Trophoblast cell (in vitro differentiated cells and primary cell): Measurements from ENCODE around the gene ITGA4.

Experiments
- DNase-seq, 2 donors: peaks; one replicate each; pipeline ENCODE4 v3.0.0-alpha.2; 2016
- H2AFZ ChIP-seq: 2 replicates; pipeline ENCODE4 v1.6.1; 2013; ENCODE audit warnings: low read length, moderate library complexity, mild to moderate bottlenecking; ENCODE audit not compliant: insufficient read depth, poor library complexity
- H2AK5ac ChIP-seq: 2 replicates; pipeline ENCODE4 v1.6.1; 2013; ENCODE audit warnings: mild to moderate bottlenecking, low read length
- H2BK120ac ChIP-seq: 2 replicates; pipeline ENCODE4 v1.6.1; 2013; ENCODE audit warnings: low read length, mild to moderate bottlenecking, moderate library complexity; ENCODE audit not compliant: insufficient read depth, poor library complexity
- H2BK12ac ChIP-seq: 2 replicates; pipeline ENCODE4 v1.6.1; 2013; ENCODE audit warnings: mild to moderate bottlenecking, low read length, moderate library complexity
- H2BK5ac ChIP-seq: 2 replicates; pipeline ENCODE4 v1.6.1; 2013; ENCODE audit warnings: low read length, low read depth, moderate library complexity, mild to moderate bottlenecking; ENCODE audit not compliant: poor library complexity
- H3K14ac ChIP-seq: 2 replicates; pipeline ENCODE4 v1.6.1; 2013; ENCODE audit warnings: mild to moderate bottlenecking, low read length
- H3K18ac ChIP-seq: 2 replicates; pipeline ENCODE4 v1.6.1; 2013; ENCODE audit warnings: mild to moderate bottlenecking, low read length
- H3K23ac ChIP-seq: 2 replicates; pipeline ENCODE4 v1.6.1; 2013; ENCODE audit warnings: low read length
- H3K27ac ChIP-seq: 2 replicates; pipeline ENCODE4 v1.5.1; 2013; ENCODE audit warnings: low read depth, mild to moderate bottlenecking, inconsistent platforms, low read length, moderate library complexity
- H3K27me3 ChIP-seq: 2 replicates; pipeline ENCODE4 v1.6.1; 2013; ENCODE audit warnings: inconsistent platforms, mild to moderate bottlenecking, low read length, moderate library complexity; ENCODE audit not compliant: insufficient read depth
- H3K36me3 ChIP-seq, 2 experiments: 1 replicate in 1 of 2; 2 replicates in 1 of 2; pipeline ENCODE4 v1.6.1; 2013; ENCODE audit warnings: low read length in 2 of 2, mild to moderate bottlenecking in 2 of 2, moderate library complexity in 1 of 2; ENCODE audit not compliant: insufficient read depth in 2 of 2, control insufficient read depth in 1 of 2
- H3K4ac ChIP-seq: 2 replicates; pipeline ENCODE4 v1.6.1; 2013; ENCODE audit warnings: low read depth, mild to moderate bottlenecking, low read length, moderate library complexity
- H3K4me1 ChIP-seq, 2 experiments: 1 replicate in 1 of 2; 2 replicates in 1 of 2; pipeline ENCODE4 v1.6.1; 2013; ENCODE audit warnings: low read length in 2 of 2, mild to moderate bottlenecking in 2 of 2, moderate library complexity in 1 of 2; ENCODE audit not compliant: insufficient read depth in 2 of 2, control insufficient read depth in 1 of 2
- H3K4me2 ChIP-seq: 2 replicates; pipeline ENCODE4 v1.6.1; 2013; ENCODE audit warnings: inconsistent platforms, mild to moderate bottlenecking, low read length, moderate library complexity
- H3K4me3 ChIP-seq: 2 replicates; pipeline ENCODE4 v1.5.1; 2013; ENCODE audit warnings: mild to moderate bottlenecking, low read depth, low read length, inconsistent platforms
- H3K79me1 ChIP-seq: one replicate; pipeline ENCODE4 v1.6.1; 2013; ENCODE audit warnings: low read length
- H3K79me2 ChIP-seq: 2 replicates; pipeline ENCODE4 v1.6.1; 2013; ENCODE audit warnings: low read length, mild to moderate bottlenecking; ENCODE audit not compliant: control insufficient read depth, insufficient read depth, poor library complexity
- H3K9ac ChIP-seq: 2 replicates; pipeline ENCODE4 v1.6.1; 2013; ENCODE audit warnings: mild to moderate bottlenecking, low read length
- H3K9me3 ChIP-seq: 2 replicates; pipeline ENCODE4 v1.6.1; 2013; ENCODE audit warnings: low read depth, mild to moderate bottlenecking, control low read depth, inconsistent platforms, low read length; ENCODE audit not compliant: insufficient read depth
- H4K12ac ChIP-seq: 2 replicates; pipeline ENCODE4 v1.6.1; 2013; ENCODE audit warnings: low read depth, mild to moderate bottlenecking, low read length, moderate library complexity
- H4K8ac ChIP-seq: 2 replicates; pipeline ENCODE4 v1.6.1; 2013; ENCODE audit warnings: low read depth, mild to moderate bottlenecking, low read length, moderate library complexity
- H4K91ac ChIP-seq: one replicate; pipeline ENCODE4 v1.6.1; 2013; ENCODE audit warnings: low read depth, mild to moderate bottlenecking, low read length, moderate library complexity
- WGBS: extraction: QIAGEN DNeasy Blood & Tissue Kit; methylation state at CpG from one replicate; pipeline ENCODE4 v1.1.7; 2013; ENCODE audit warnings: missing lambda C conversion rate; ENCODE audit not compliant: insufficient read length, insufficient coverage; ENCODE audit errors: extremely low coverage; 5-methylcytosine and 5-hydroxymethylcytosine counted together

ITGA4 gene

DNA sequence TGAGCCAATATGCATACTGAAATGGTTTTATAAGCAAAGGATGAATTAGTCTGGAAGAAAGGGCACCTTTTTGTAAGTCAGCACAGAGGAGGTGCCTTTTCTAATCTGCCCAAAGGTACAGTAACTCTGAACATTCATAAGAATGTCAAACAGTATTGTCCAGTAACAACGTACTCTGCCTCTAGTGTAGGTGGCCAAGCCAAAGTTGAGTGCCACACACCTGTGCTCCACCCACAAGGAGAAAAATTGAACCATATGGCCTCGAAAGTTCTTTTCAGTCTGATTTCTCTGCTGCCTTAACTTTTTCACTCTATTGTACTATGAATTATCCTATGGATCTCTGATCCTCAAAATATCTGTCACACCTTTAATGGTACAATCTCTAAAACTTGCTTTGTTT, 112.9 kb downstream of the ITGA4 start:
- no peaks in the 10 kb centered on the region for H3K27me3 ChIP-seq
- no peak overlapping the region for H2AK5ac ChIP-seq
- H3K23ac ChIP-seq, result no peak overlapping the region
- H3K4me2 ChIP-seq, result no peak overlapping the region
- H3K4me3 ChIP-seq, result no peak overlapping the region
- H2BK5ac ChIP-seq, result no peak overlapping the region
- no peak overlapping the region for H2BK12ac ChIP-seq
- no peak overlapping the region for H4K8ac ChIP-seq
- peak overlapping the region; percentile 28 for H4K91ac ChIP-seq
- no peak overlapping the region for H3K4ac ChIP-seq
- H3K79me2 ChIP-seq, result no peaks in the 10 kb centered on the region
- no peaks in the 10 kb centered on the region for H3K9me3 ChIP-seq
- H3K27ac ChIP-seq, result no peak overlapping the region
- H3K79me1 ChIP-seq, result no peaks in the 10 kb centered on the region
- no peak overlapping the region for H3K9ac ChIP-seq
- no peaks in the 10 kb centered on the region for H3K4me1 ChIP-seq
- H2BK120ac ChIP-seq, result no peak overlapping the region
- no peak overlapping the region for H2AFZ ChIP-seq
- DNase-seq, result no peak
- H4K12ac ChIP-seq, result no peak overlapping the region
- no peak overlapping the region for H3K18ac ChIP-seq
- WGBS, result no CpG with 5 or more reads among the region's 2 CpGs
- H3K14ac ChIP-seq, result no peak overlapping the region
- H3K36me3 ChIP-seq, result no peaks in the 10 kb centered on the region

DNA sequence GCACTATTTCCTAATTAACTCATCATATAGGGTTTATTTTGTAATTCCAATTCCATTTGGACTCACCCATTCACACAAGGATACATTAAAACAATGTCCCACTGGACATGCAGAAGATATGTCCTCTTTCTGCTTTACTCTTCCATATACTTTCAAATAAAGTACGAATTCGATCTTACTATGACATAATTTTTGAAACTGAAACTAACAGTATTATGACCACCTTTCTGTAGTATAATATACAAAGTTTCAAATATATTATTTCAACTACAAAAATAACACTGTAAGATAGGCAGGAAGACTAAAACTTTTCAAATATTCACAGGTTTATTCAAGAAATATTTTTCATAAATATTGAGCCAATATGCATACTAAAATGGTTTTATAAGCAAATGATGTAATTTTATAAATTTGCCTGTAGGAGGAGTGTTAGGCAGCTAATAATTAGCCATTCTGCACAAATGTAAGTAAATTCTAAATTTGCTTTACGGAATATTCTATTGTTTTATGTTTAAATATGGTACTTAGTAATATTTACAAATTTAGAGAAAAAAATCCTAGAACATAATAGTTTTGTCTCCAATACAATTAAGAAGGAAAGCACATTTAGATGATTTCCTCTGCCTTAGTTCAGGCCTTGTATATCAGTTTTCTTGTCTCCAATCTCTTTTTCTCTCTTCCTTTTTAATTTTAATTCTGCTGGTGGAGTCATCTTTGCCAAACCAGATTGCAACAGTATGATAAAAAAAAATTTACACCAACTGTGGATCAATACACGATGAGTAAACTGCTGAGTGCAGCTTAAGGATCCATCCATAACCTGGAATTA, 113.9 kb downstream of the ITGA4 start:
- Histone ChIP-seq H4K12ac (no peak overlapping the region), H4K8ac (no peak overlapping the region), H3K79me1 (no peaks in the 10 kb centered on the region), H3K14ac (no peak overlapping the region), H3K4me1 (no peaks in the 10 kb centered on the region), H3K27ac (no peak overlapping the region), H3K27me3 (no peaks in the 10 kb centered on the region), H4K91ac (no peak overlapping the region), H2BK120ac (no peak overlapping the region), H3K9me3 (no peaks in the 10 kb centered on the region), H3K23ac (no peak overlapping the region), H2AFZ (no peak overlapping the region), H2AK5ac (no peak overlapping the region), H3K36me3 (no peaks in the 10 kb centered on the region), H2BK5ac (no peak overlapping the region), H3K4me2 (no peak overlapping the region), H3K4ac (no peak overlapping the region), H3K79me2 (no peaks in the 10 kb centered on the region), H3K18ac (no peak overlapping the region), H3K4me3 (no peak overlapping the region), H2BK12ac (no peak overlapping the region), H3K9ac (no peak overlapping the region)
- no peak for DNase-seq
- no CpG with 5 or more reads among the region's 4 CpGs for WGBS

DNA sequence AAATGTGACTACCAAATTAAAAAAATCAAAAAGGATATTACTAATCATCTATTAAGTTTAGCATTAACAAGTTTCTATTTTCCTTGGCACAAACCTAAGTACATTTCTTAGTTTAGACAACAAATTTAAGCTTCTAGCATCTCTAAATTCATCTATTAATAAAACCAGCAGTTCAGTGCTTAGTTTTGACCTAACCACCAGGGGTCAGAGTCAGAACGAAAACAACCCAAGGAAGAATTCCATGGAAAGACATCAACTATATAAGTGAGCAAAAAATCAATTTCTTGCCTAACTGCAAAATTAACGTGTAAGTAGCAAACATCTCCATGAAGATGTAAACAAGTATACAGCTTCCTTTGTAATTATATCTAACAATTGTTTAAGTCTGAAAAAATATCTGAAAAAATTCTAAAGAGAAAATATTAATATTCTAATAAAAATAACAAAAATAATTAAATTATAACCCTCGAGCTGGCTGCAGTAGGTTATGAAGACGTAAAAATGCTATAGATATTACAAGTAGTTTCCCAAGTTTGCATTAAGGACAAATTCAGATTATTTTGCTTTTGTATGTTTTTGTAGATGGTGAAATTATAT, 116.1 kb downstream of the ITGA4 start:
- no CpG with 5 or more reads among the region's 4 CpGs for WGBS

GRCh38 chr2:181574321-181574720, 117.1 kb downstream of the ITGA4 start:
- DNase-seq, result no peak
- Histone ChIP-seq H3K4me2 (no peak overlapping the region), H4K8ac (no peak overlapping the region), H2BK5ac (no peak overlapping the region), H2BK12ac (no peak overlapping the region), H3K18ac (no peak overlapping the region), H3K9me3 (no peaks in the 10 kb centered on the region), H3K9ac (no peak overlapping the region), H2AFZ (no peak overlapping the region), H4K91ac (no peak overlapping the region), H3K36me3 (no peaks in the 10 kb centered on the region), H3K27me3 (no peaks in the 10 kb centered on the region), H3K4me3 (no peak overlapping the region), H2AK5ac (no peak overlapping the region), H3K4me1 (no peaks in the 10 kb centered on the region), H3K23ac (no peak overlapping the region), H3K79me1 (no peaks in the 10 kb centered on the region), H2BK120ac (no peak overlapping the region), H3K27ac (no peak overlapping the region), H4K12ac (no peak overlapping the region), H3K79me2 (no peaks in the 10 kb centered on the region), H3K14ac (no peak overlapping the region), H3K4ac (no peak overlapping the region)
- no CpG with 5 or more reads among the region's 7 CpGs for WGBS

More for the DNA sequence above, 116.1 kb downstream of the ITGA4 start:
- no peaks in the 10 kb centered on the region for H3K4me1 ChIP-seq
- no peak overlapping the region for H2AK5ac ChIP-seq
- H3K27me3 ChIP-seq, result no peaks in the 10 kb centered on the region
- H3K79me1 ChIP-seq, result no peaks in the 10 kb centered on the region
- H3K36me3 ChIP-seq, result no peaks in the 10 kb centered on the region
- H3K9me3 ChIP-seq, result no peaks in the 10 kb centered on the region
- no peak overlapping the region for H4K91ac ChIP-seq
- H2BK12ac ChIP-seq, result no peak overlapping the region
- DNase-seq, result peak in 1 of 2 donors; percentile 52
- H3K18ac ChIP-seq, result no peak overlapping the region
- H3K9ac ChIP-seq, result no peak overlapping the region
- H2BK5ac ChIP-seq, result no peak overlapping the region
- no peaks in the 10 kb centered on the region for H3K79me2 ChIP-seq
- no peak overlapping the region for H2BK120ac ChIP-seq
- no peak overlapping the region for H4K8ac ChIP-seq
- no peak overlapping the region for H2AFZ ChIP-seq
- no peak overlapping the region for H3K4me2 ChIP-seq
- H4K12ac ChIP-seq, result no peak overlapping the region
- H3K23ac ChIP-seq, result no peak overlapping the region
- H3K27ac ChIP-seq, result no peak overlapping the region
- no peak overlapping the region for H3K4ac ChIP-seq
- no peak overlapping the region for H3K14ac ChIP-seq
- H3K4me3 ChIP-seq, result no peak overlapping the region
